H1 (cell line): ENCODE data around the gene IFNL3. TPM values are rescaled to one million over a fixed set of nuclear protein-coding genes. Genes with fewer than 3 reads are reported as not detected.

Source experiments
- CTCF ChIA-PET: fragments of 300-600 bp; sonication (Branson Sonifier 250); formaldehyde crosslinking; loops from one replicate; lab custom pipeline; 2021; ENCODE audit not compliant: partially characterized antibody; lab: Charles Lee
- POLR2A ChIA-PET: fragments of 300-600 bp; sonication (Branson Sonifier 250); formaldehyde crosslinking; loops from one replicate; lab custom pipeline; 2021; ENCODE audit warnings: inconsistent platforms; ENCODE audit not compliant: partially characterized antibody; lab: Charles Lee
- DNase-seq, 2 experiments: peaks; one replicate each; pipeline versions ENCODE4 v3.0.0 to v3.0.0-alpha.2; 2010 to 2022; ENCODE audit warnings: low spot score in 2 of 2, low read depth in 1 of 2, mixed read lengths in 1 of 2
- FAIRE-seq: peaks from 2 replicates; lab custom pipeline; 2011; peaks lifted over from hg19 to GRCh38; lab: Jason Lieb, UNC
- H2AFZ ChIP-seq: 2 replicates; pipeline ENCODE4 v1.8.1; 2012; ENCODE audit warnings: low read length, inconsistent platforms
- H2AK5ac ChIP-seq: 2 replicates; pipeline ENCODE4 v1.6.1; 2013; ENCODE audit warnings: low read depth, low read length
- H2BK120ac ChIP-seq: replicated peaks from 2 replicates; pipeline ENCODE3; 2013; ENCODE audit warnings: low read depth, low read length, inconsistent platforms
- H2BK12ac ChIP-seq: 2 replicates; pipeline ENCODE4 v1.6.1; 2013; ENCODE audit warnings: low read depth, low read length
- H2BK15ac ChIP-seq: 2 replicates; pipeline ENCODE4 v1.6.1; 2013; ENCODE audit warnings: low read length
- H2BK20ac ChIP-seq: 2 replicates; pipeline ENCODE4 v1.6.1; 2013; ENCODE audit warnings: low read length
- H2BK5ac ChIP-seq: 2 replicates; pipeline ENCODE4 v1.6.1; 2013; ENCODE audit warnings: low read depth, low read length
- H3K14ac ChIP-seq: 2 replicates; pipeline ENCODE4 v1.6.1; 2013; ENCODE audit warnings: inconsistent platforms; ENCODE audit not compliant: insufficient read length
- H3K18ac ChIP-seq: 2 replicates; pipeline ENCODE4 v1.6.1; 2013; ENCODE audit warnings: low read length; ENCODE audit errors: extremely low read depth
- H3K23ac ChIP-seq: 2 replicates; pipeline ENCODE4 v1.6.1; 2013; ENCODE audit warnings: inconsistent platforms; ENCODE audit not compliant: insufficient read length
- H3K23me2 ChIP-seq: 2 replicates; pipeline ENCODE4 v1.6.1; 2013; ENCODE audit warnings: low read depth, low read length
- H3K27ac ChIP-seq: 2 replicates; pipeline ENCODE4 v1.6.1; 2011; ENCODE audit warnings: low read depth, low read length, inconsistent platforms
- H3K27me3 ChIP-seq, 4 experiments: replicated peaks in 1 of 4; 1 replicate in 1 of 4; 2 replicates in 3 of 4; pipeline versions ENCODE4 v1.6.1 to v1.8.1; 2011 to 2013; ENCODE audit warnings: low read length in 3 of 4, mild to moderate bottlenecking in 3 of 4, inconsistent platforms in 2 of 4, mixed read lengths in 2 of 4, moderate library complexity in 1 of 4; ENCODE audit not compliant: control insufficient read depth in 3 of 4, insufficient read depth in 3 of 4; ENCODE audit errors: extremely low read depth in 1 of 4
- H3K36me3 ChIP-seq, 4 experiments: 2 replicates each; pipeline versions ENCODE4 v1.6.1 to v1.8.1; 2011 to 2013; ENCODE audit warnings: mild to moderate bottlenecking in 4 of 4, low read length in 3 of 4, moderate library complexity in 2 of 4, control low read depth in 1 of 4, inconsistent platforms in 1 of 4; ENCODE audit not compliant: insufficient read depth in 4 of 4, control insufficient read depth in 2 of 4
- H3K4ac ChIP-seq: replicated peaks from 2 replicates; pipeline ENCODE3; 2013; ENCODE audit warnings: low read length, low read depth, mixed read lengths, inconsistent platforms; ENCODE audit not compliant: insufficient read length
- H3K4me1 ChIP-seq, 4 experiments: replicated peaks in 1 of 4; 1 replicate in 1 of 4; 2 replicates in 3 of 4; pipeline versions ENCODE4 v1.6.1 to v1.8.1; 2011 to 2013; ENCODE audit warnings: low read length in 3 of 4, inconsistent platforms in 2 of 4, mixed read lengths in 1 of 4; ENCODE audit not compliant: insufficient read depth in 4 of 4, control insufficient read depth in 3 of 4
- H3K4me2 ChIP-seq, 2 experiments: 2 replicates each; pipeline versions ENCODE4 v1.6.1 to v1.8.1; 2011 to 2013; ENCODE audit warnings: low read depth in 2 of 2, low read length in 2 of 2, control low read depth in 1 of 2, inconsistent platforms in 1 of 2, mild to moderate bottlenecking in 1 of 2; ENCODE audit not compliant: insufficient read depth in 1 of 2
- H3K4me3 ChIP-seq, 4 experiments: fragments of 200-600, 300-600 bp in 1 of 4; sonication (generic), shearing (Covaris generic), sonication (Bioruptor Twin) in 1 of 4; 2 replicates each; pipeline versions ENCODE4 v1.5.1 to v1.8.1; 2011 to 2016; ENCODE audit warnings: low read length in 4 of 4, low read depth in 3 of 4, control low read depth in 2 of 4, inconsistent platforms in 2 of 4, mild to moderate bottlenecking in 2 of 4, mixed read lengths in 1 of 4, moderate library complexity in 1 of 4; ENCODE audit not compliant: insufficient read depth in 2 of 4; ENCODE audit errors: extremely low read depth in 1 of 4
- H3K56ac ChIP-seq: replicated peaks from 2 replicates; pipeline ENCODE3; 2013; ENCODE audit warnings: low read depth, mild to moderate bottlenecking, mixed read lengths, low read length, inconsistent platforms; ENCODE audit not compliant: insufficient read length
- H3K79me1 ChIP-seq: 2 replicates; pipeline ENCODE4 v1.6.1; 2013; ENCODE audit warnings: low read depth, low read length, control low read depth
- H3K79me2 ChIP-seq, 2 experiments: 2 replicates each; pipeline versions ENCODE4 v1.6.1 to v1.8.1; 2012 to 2013; ENCODE audit warnings: low read length in 2 of 2, mild to moderate bottlenecking in 2 of 2, inconsistent platforms in 1 of 2; ENCODE audit not compliant: insufficient read depth in 2 of 2, control insufficient read depth in 1 of 2
- H3K9ac ChIP-seq, 4 experiments: replicated peaks in 1 of 4; 1 replicate in 1 of 4; 2 replicates in 3 of 4; pipeline versions ENCODE4 v1.6.1 to v1.8.1; 2011 to 2013; ENCODE audit warnings: low read depth in 3 of 4, low read length in 3 of 4, control low read depth in 2 of 4, mild to moderate bottlenecking in 2 of 4, moderate library complexity in 2 of 4, inconsistent platforms in 1 of 4; ENCODE audit errors: extremely low read depth in 1 of 4
- H3K9me3 ChIP-seq, 2 experiments: 2 replicates each; pipeline versions ENCODE4 v1.6.1 to v1.8.1; 2012 to 2013; ENCODE audit warnings: mild to moderate bottlenecking in 2 of 2, moderate library complexity in 2 of 2, control low read depth in 1 of 2, inconsistent platforms in 1 of 2, low read depth in 1 of 2, low read length in 1 of 2, mixed read lengths in 1 of 2; ENCODE audit not compliant: insufficient read depth in 2 of 2
- H4K20me1 ChIP-seq, 2 experiments: replicated peaks in 1 of 2; 2 replicates each; pipeline versions ENCODE3 to v1.8.1; 2011 to 2013; ENCODE audit warnings: inconsistent platforms in 2 of 2, low read length in 2 of 2, mild to moderate bottlenecking in 1 of 2; ENCODE audit not compliant: insufficient read depth in 2 of 2, control insufficient read depth in 1 of 2
- H4K5ac ChIP-seq: 2 replicates; pipeline ENCODE4 v1.6.1; 2013; ENCODE audit warnings: low read length, low read depth, mixed read lengths, inconsistent platforms; ENCODE audit not compliant: insufficient read length
- H4K8ac ChIP-seq: 2 replicates; pipeline ENCODE4 v1.8.0; 2013; ENCODE audit warnings: mild to moderate bottlenecking, moderate library complexity, low read length, inconsistent platforms; ENCODE audit not compliant: insufficient read depth; ENCODE audit errors: extremely low read depth
- H4K91ac ChIP-seq: replicated peaks from 2 replicates; pipeline ENCODE3; 2013; ENCODE audit warnings: low read length, mixed read lengths, inconsistent platforms; ENCODE audit not compliant: insufficient read length
- CHD1 ChIP-seq: IDR thresholded peaks from 2 replicates; pipeline ENCODE4 v1.6.1; 2012; ENCODE audit warnings: low read depth, low read length, improper control_type of control experiment
- EP300 ChIP-seq, 2 experiments: IDR thresholded peaks; 1 replicate in 1 of 2; 2 replicates in 1 of 2; pipeline ENCODE4 v1.6.1; 2011 to 2012; ENCODE audit warnings: low read depth in 2 of 2, low read length in 2 of 2, mild to moderate bottlenecking in 2 of 2, borderline replicate concordance in 1 of 2, inconsistent platforms in 1 of 2, moderate library complexity in 1 of 2
- GTF2F1 ChIP-seq: IDR thresholded peaks from 2 replicates; pipeline ENCODE4 v1.6.1; 2012; ENCODE audit warnings: low read depth, low read length, improper control_type of control experiment, borderline replicate concordance
- KDM1A ChIP-seq: fragments of 200-600, 300-600 bp; sonication (generic); IDR thresholded peaks from 2 replicates; pipeline ENCODE4 v1.7.1; 2016; ENCODE audit warnings: mild to moderate bottlenecking, low read length, borderline replicate concordance
- NANOG ChIP-seq: IDR thresholded peaks from 2 replicates; pipeline ENCODE4 v1.6.1; 2011; ENCODE audit warnings: low read length, low read depth, mild to moderate bottlenecking, inconsistent platforms; ENCODE audit not compliant: insufficient read depth, poor library complexity, severe bottlenecking
- POLR2AphosphoS5 ChIP-seq: IDR thresholded peaks from 2 replicates; pipeline ENCODE4 v1.6.1; 2011; ENCODE audit warnings: low read depth, low read length
- RAD21 ChIP-seq, 2 experiments: IDR thresholded peaks in 1 of 2; conservative IDR thresholded peaks in 1 of 2; 2 replicates each; pipeline ENCODE4 v1.6.1; 2011; ENCODE audit warnings: low read depth in 2 of 2, low read length in 2 of 2, improper control_type of control experiment in 1 of 2, inconsistent platforms in 1 of 2, mild to moderate bottlenecking in 1 of 2, moderate library complexity in 1 of 2
- RFX5 ChIP-seq: IDR thresholded peaks from 2 replicates; pipeline ENCODE4 v1.6.1; 2011; ENCODE audit warnings: low read depth, low read length, improper control_type of control experiment, borderline replicate concordance
- RXRA ChIP-seq: IDR thresholded peaks from 2 replicates; pipeline ENCODE4 v1.6.1; 2011; ENCODE audit warnings: low read depth, mild to moderate bottlenecking, low read length, moderate library complexity; ENCODE audit not compliant: insufficient read depth
- SP2 ChIP-seq: IDR thresholded peaks from 2 replicates; pipeline ENCODE4 v1.6.1; 2012; ENCODE audit warnings: mild to moderate bottlenecking, low read length, inconsistent platforms
- TBP ChIP-seq: IDR thresholded peaks from 2 replicates; pipeline ENCODE4 v1.6.1; 2011; ENCODE audit warnings: low read depth, low read length, improper control_type of control experiment
- WGBS, 2 experiments: shearing (Covaris generic) in 1 of 2; methylation state at CpG; one replicate each; pipeline versions ENCODE4 v1.1.6 to v1.1.7; 2013 to 2015; ENCODE audit warnings: low lambda C conversion rate in 2 of 2, mixed read lengths in 2 of 2, inconsistent platforms in 1 of 2, low coverage in 1 of 2, missing lambda C conversion rate in 1 of 2; ENCODE audit not compliant: insufficient replicate concordance in 2 of 2, insufficient coverage in 1 of 2, insufficient read length in 1 of 2; ENCODE audit errors: extremely low coverage in 1 of 2, missing lambda C conversion rate in 1 of 2; 5-methylcytosine and 5-hydroxymethylcytosine counted together
- polyA plus RNA-seq, 7 experiments: library from polyadenylated mRNA; depleted of rRNA in 3 of 7; stranded (reverse) in 5 of 7; unstranded in 2 of 7; fragments of >200 nt in 5 of 7; fragments of 200-250 nt in 2 of 7; gene quantifications; 1 replicate in 5 of 7; 2 replicates in 1 of 7; 4 replicates in 1 of 7; pipeline versions ENCODE4 v1.2.1 to v1.2.3, GENCODE V29; 2011 to 2013; ENCODE audit warnings: missing spikeins in 2 of 7, mixed read lengths in 2 of 7
- total RNA-seq: library from RNA; stranded (reverse); fragmentation: NEBNext Ultra II Directional; extraction: Animal tissue kit (Norgen Biotek cat#: 25700); gene quantifications from 2 replicates; pipeline ENCODE4 v1.2.1, GENCODE V29; 2021

Gene IFNL3
- total and polyA plus RNA-seq, 2 of the 8 experiments (the other 6 are each of a cell fraction or from before 2014, with no cell fraction given): 0.11 TPM; not detected in 1

DNA sequence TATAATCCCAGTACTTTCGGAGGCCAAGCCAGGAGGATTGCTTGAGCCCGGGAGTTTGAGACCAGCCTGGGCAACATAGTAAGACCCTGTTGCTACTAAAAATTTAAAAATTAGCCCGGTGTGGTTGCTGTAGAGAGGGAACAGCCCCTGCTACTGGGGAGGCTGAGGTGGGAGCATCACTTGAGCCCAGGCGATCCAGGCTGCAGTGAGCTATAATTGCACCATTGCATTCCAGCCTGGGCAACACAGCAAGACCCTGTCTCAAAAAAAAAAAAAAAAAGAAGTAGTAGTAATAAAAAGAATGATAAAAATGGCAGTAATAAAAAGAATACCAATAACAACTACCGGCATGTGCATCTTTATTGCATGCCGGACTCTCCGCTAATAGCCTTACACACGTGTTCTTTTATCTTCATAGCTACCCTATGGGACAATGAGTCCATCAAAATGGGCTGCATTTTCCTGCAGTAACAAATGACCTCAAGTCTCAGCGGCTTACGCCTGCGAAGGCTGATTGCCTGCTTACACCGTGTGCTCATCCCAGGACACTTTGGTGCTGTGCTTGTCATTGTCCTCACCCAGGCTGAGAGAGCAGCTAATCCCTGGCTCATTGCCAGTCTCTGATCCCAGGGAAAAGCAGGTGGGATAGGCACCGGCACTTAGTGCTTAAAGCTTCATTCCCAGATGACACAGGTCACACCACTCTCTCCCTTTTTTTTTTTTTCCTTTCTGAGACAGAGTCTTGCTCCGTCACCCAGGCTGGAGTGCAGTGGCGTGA, 26.4 kb downstream of the IFNL3 start:
- H3K4me1 ChIP-seq: no peaks in the 10 kb centered on the region
- H3K18ac ChIP-seq: no peak overlapping the region
- H3K4ac ChIP-seq: no peak overlapping the region
- no peak overlapping the region for H2AK5ac ChIP-seq
- 83% methylated on average over 13 of the region's 15 CpGs; no CpG with 5 or more reads in 1 of the 2 experiments for WGBS, 2 experiments
- no peaks in the 10 kb centered on the region for H3K36me3 ChIP-seq
- no peak overlapping the region for H3K23ac ChIP-seq
- H3K79me2 ChIP-seq: no peaks in the 10 kb centered on the region
- DNase-seq: no peak
- H3K9me3 ChIP-seq: peaks cover 0 to 3% of the 10 kb centered on the region in 2 experiments; a peak in 1 of 4 replicates
- no peak overlapping the region for H2BK12ac ChIP-seq
- H2AFZ ChIP-seq: no peak overlapping the region
- peaks cover 0 to 9% (median 0%) of the 10 kb centered on the region in 4 experiments; a peak in 2 of 7 replicates for H3K27me3 ChIP-seq
- no peak overlapping the region for H3K56ac ChIP-seq
- peaks cover 0 to 2% of the 10 kb centered on the region in 2 experiments for H4K20me1 ChIP-seq
- no peak overlapping the region for H3K27ac ChIP-seq
- no peak overlapping the region for H4K5ac ChIP-seq
- no peak overlapping the region for H3K4me3 ChIP-seq
- H3K23me2 ChIP-seq: peaks cover 3% of the 10 kb centered on the region; the same call in 1 of the 2 replicates
- POLR2A ChIA-PET: interaction anchor here (0.6 kb wide), 1 partner anchor 93 kb away, joined by 3 read pairs; no protein-coding TSS in a partner anchor
- H4K8ac ChIP-seq: no peak overlapping the region
- H3K9ac ChIP-seq: no peak overlapping the region
- H3K79me1 ChIP-seq: no peaks in the 10 kb centered on the region
- CTCF ChIA-PET: interaction anchor here (0.9 to 1.3 kb wide), 4 partner anchors 38 to 110 kb away, joined by 3 to 6 read pairs (median 4); no protein-coding TSS in a partner anchor
- no peak for FAIRE-seq
- no peak overlapping the region for H2BK120ac ChIP-seq
- H3K4me2 ChIP-seq: no peak overlapping the region
- H2BK20ac ChIP-seq: no peak overlapping the region
- no peak overlapping the region for H3K14ac ChIP-seq
- H2BK5ac ChIP-seq: no peak overlapping the region
- no peak overlapping the region for H2BK15ac ChIP-seq
- no peak overlapping the region for H4K91ac ChIP-seq
- no peak for TF ChIP-seq GTF2F1
- TF ChIP-seq TBP: no peak
- TF ChIP-seq NANOG: no peak
- TF ChIP-seq RXRA: no peak
- no peak for TF ChIP-seq POLR2AphosphoS5
- TF ChIP-seq RFX5: no peak
- TF ChIP-seq RAD21 (IDR thresholded peaks at IDR 0.05 in 1 of 2, conservative IDR thresholded peaks at IDR 0.05 in 1 of 2; ENCODE audit: low read depth in 2 of 2, low read length in 2 of 2): no peak
- TF ChIP-seq CHD1: no peak
- no peak for TF ChIP-seq EP300 (IDR thresholded peaks at IDR 0.05; ENCODE audit: borderline replicate concordance in 1 of 2, low read depth in 2 of 2, low read length in 2 of 2)
- TF ChIP-seq SP2: no peak
- no peak for TF ChIP-seq KDM1A
